IPS-11a (cell line): ENCODE data around the gene DLGAP4.
A peak's percentile ranks its signal among the peaks of the same experiment; 100 is the strongest.

Experiments used
- H3K4me3 ChIP-seq: one replicate; pipeline ENCODE4 v1.5.1; 2013; ENCODE audit warnings: low read depth, low read length, control low read depth

Gene DLGAP4

GRCh38 chr20:36274181-36274841 lies 31.8 kb upstream of the DLGAP4 start:
- no peak overlapping the region for H3K4me3 ChIP-seq

DNA sequence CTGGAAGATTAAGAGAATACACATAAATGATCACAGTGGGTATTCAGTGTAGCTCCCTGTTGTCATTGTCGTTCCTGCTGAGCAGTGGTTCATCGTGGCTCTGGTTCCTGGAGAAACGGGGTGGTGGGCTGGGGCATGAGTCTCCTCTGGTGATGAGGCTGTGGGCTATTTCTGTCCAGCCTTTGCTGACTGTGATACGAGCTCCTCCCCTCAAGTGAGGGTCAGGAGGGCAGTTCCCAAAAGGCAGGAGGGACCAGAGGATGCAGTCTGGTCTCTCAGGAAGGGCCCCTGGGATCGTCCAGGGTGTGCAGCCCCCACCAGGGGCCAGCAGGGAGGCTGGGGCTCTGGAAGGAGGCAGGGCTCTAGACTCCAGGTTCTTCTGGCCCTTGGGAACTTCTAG lies 31.1 kb upstream of the DLGAP4 start:
- H3K4me3 ChIP-seq: no peak overlapping the region

DNA sequence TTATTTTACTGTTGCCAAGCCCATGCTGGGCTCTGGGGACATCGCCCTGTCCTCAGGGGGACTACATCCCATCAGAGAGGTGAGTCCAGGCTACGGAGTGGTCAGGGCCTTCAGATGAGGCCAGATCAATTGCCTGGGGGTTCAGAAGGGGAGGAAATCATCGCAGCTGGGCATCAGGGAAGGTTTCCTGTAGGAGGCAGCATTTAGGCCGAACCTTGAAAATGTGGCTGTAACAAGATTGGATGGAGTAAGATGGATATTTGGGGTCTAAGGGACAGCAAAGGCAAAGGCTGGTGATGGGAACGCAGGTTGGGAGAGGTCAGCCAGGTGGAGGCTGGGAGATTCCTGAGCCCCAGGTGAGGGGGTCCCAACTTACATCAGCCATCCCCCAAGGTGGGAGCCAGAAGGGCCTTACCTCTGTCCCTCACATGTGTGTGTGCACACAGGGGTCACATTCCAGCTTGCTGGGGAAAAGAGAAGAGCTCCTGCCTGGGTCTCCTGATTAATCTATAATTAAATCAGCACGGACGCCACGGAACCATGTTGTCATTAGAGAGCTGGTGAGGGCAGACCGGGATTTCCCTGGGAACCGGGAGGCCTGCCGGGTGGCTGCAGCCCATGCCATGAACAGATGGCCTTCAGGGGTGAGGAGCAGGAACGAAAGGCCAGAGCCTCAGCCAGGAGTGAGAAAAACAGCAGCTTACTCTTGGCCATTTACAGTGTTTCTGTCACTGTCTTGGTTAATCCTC lies 30.5 kb upstream of the DLGAP4 start:
- no peak overlapping the region for H3K4me3 ChIP-seq

DNA sequence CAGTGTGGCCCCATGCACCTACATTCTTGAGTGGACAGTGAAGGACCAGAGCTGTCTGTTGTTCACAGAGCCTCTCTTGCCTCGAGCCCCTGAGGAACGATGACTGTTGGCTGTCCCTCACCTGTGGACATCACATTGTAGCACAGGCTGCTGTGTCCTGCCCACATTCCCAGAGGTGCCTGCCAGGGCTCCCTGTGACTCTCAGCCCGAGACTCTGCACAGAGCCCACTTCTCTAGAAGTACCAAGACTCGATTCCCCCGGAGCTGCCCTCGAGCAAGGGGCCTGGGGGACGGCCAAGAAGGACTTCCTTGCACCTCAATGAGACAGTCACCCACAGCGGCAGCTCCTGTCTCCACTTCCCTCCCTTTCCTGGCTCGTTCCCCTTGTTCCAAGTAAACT lies 28.6 kb upstream of the DLGAP4 start:
- no peak overlapping the region for H3K4me3 ChIP-seq

DNA sequence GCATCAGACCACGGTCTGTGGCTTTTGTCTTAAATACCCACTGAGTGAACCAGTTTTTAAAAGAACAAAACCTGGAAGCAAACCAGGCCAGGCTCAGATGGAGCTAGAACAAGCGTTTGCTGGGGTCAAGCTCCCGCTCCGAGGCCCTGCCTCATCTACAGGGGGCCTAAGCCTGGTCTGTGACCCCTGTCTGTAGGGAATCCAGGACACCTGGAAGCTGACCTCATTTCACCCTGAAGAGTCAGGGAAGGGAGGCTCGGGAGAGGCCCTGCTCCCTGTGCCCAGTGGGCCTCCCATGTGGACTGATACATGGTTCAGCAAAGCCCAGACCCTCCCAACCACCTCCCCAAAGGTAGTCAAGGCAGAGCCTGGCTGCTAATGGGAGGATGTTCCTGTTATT lies 26.8 kb upstream of the DLGAP4 start:
- H3K4me3 ChIP-seq: no peak overlapping the region

DNA sequence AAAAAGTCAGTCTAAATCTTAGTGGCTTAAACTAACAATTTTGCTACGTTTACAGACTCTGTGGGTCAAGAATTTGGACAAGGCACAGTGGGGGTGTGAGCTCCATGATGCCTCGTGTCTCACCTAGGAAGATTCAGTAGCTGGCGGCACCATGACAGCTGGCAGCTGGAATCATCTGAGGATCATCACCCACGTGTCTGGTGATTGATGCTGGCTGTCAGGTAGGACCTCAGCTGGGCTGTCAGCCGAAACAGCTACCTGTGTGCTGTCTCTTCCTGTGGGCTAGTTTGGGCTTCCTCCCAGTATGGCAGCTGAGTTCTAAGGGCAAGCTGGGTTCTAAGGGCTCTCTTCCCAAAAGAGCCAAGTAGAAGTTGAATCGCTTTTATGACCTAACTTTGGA lies 26.4 kb upstream of the DLGAP4 start:
- no peak overlapping the region for H3K4me3 ChIP-seq

DNA sequence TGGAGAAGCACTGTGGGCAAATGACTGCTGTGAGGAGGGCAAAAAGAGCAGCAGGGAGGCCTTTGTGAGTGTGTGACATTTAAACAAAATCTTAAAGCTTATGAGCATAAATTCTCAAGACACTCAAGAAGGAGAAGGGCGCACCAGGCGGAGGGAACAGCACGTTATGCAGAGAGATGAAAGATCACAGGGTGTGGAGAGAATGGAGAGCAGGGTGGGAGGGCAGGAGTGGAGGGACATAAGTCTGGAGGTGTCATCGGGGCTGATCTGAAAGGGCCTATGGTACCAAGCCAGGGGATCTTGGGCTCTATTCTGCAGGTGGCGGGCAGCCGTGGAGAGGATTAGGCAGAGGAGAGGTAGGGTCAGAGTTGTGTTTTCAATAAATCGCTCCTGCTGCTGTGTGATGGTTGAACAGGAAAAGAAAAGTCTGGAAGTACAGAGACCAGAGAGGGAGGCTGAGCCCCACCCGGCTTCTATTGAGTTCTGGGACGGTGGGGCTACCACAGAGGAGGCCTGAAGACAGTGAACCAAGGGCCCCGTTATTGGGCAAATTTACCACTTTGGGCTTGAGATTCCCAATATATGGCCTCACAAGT lies 24.3 kb upstream of the DLGAP4 start:
- no peak overlapping the region for H3K4me3 ChIP-seq

GRCh38 chr20:36284751-36285150 lies 21.4 kb upstream of the DLGAP4 start:
- no peak overlapping the region for H3K4me3 ChIP-seq

DNA sequence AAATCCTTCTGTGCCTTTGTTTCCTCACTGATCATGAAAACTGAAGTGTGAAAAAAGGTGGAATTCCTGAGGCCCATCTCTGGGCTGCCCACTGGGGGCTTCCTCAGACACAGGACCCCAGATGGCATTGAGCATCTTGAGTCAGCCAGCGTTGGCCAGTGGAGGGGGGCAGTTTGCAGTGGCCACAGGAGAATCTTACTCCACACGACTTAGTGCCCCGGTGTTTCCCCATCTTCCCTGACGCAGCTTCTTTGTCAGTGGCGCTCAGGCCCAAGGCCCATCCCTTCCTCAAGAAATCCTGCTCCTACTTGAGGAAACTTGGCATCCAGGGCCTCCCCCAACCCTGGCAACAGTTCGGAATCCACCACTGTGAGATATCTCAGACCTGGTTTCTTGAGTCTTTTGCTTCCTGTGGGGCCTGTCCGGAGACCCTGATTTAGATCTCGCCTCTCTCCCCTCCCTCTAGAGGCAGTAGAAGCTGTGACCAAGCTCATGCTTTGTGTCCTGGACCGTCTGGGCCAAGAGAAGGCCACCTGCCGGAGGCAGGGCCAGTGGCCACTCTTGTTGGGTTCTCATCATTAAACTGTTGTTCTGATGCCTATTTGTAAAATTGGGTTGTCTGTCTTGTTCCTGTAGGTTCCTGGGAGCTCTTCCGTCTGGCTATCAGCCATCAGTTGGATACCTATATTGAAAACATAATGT lies 20.2 kb upstream of the DLGAP4 start:
- H3K4me3 ChIP-seq: no peak overlapping the region

DNA sequence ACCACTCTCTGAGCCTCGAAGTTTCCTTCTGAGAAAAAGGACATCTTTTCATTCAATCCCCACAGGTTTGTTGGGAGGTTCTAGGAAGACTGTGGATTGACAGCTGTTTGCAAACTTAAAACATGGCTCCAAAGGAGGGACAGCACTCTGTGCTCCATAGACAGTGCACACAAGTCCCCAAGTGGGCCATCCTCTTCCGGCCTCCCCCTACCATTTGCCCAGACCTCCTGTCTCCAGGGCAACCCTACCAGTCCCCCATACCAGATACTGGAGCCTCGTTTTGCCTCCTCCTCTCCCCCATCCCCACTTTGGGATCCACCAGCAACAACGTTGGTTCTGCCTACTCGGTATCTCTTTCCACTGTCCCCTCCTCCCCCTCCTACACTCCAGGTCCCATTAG lies 8.5 kb upstream of the DLGAP4 start:
- no peak overlapping the region for H3K4me3 ChIP-seq

- no peak overlapping the region for H3K4me3 ChIP-seq
Observed at GRCh38 chr20:36298061-36298460, 8.1 kb upstream of the DLGAP4 start.

GRCh38 chr20:36298795-36299339 lies 7.3 kb upstream of the DLGAP4 start:
- H3K4me3 ChIP-seq: no peak overlapping the region

DNA sequence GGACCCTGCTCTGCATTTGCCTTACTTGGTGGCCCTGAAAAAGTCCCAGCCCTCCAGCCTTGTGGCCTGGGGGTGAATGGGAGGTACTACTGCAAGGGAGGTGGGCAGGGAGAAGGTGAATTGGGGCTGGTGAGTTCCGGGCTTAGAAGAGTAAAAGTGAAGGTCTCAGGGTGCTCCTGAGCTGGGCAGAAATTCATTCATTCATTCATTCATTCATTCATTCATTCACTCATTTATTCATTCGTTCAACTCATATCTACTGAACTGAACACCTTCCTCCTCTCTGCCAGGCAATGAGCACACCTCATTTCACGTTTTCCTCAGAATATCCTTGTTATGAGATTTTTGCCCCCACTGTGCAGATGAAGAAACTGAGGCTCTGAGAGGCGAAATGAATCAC lies 6.7 kb upstream of the DLGAP4 start:
- H3K4me3 ChIP-seq: no peak overlapping the region

DNA sequence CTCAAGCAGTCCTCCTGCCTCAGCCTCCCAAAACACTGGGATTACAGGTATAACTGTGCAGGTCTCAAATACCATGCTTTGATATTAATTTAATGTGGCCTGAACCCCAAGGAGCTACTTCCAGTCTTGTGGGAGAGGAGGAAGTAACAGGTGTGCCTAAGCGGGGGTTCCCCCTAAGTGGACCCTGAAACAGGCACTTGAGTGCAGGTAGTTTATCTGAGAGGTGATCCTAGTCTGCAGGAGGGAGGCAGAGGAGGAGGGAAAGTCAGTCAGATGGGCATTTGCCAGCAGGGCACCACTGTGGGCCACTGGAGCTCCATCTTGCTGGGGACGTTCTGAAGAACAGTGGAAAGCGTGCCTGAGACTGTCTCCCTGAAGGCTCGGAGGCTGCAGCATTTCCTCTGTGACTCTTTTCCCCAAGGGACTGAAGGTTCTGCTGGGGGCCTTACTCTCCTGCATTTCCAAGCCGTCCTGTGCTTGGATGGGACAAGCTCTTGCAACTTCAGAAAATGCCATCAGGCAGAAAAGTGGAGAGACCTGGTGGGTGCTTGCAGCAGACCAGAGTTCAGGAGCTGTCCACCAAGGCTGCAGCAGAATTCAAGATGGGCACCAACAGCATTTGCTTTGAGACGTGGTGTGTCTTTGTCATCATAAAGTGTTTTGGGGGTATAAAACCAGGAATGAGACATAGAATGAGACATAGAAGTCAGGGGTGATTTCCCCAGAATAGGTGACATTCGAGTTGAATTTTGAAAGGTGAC lies 4.6 kb upstream of the DLGAP4 start:
- H3K4me3 ChIP-seq: no peak overlapping the region

DNA sequence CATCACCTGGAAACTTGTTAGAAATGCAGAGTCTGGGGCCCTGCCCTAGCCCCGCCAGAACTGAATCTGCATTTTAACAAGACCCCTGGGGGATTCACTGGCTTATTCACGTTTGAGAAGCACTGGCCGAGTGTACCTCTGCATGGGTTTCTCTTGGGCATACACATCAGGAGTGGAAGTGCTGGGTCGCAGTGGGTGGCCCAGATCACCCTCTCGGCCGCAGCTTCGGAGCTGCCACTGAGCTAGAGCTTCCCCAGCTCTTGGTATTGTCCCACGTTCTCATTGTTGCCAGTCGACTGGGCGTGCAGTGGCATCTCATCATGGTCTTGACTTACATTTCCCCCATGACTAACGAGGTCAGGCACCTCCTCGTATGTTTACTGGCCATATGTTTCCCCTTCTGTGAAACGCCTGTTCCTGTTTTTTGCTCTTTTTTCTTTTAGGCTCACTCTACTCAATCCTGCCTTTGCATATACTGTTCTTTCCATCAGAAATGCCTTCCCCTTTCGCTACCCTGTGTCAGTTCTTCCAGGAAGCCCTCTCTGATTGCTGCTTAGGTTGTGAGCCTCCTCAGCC lies 3.0 kb upstream of the DLGAP4 start:
- H3K4me3 ChIP-seq: no peak overlapping the region

DNA sequence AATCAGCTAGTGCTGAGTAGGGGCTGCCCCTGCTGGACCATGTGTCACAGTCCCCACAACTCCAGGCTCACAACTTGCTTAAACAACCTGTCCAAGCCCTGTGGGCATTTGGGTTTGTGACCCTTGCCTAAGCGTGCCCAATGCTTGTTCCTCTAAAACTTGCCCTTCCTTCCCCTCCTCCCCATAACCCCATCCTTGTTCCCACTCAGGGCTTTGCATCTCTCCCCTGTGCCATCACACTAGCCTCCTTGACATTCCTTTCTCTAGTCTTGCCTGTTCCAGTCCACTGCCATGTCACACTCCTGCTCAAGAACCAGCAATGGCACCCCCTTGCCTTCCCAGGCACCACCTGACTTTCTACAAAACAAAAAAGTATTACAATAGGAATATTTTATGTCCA lies 2.3 kb upstream of the DLGAP4 start:
- H3K4me3 ChIP-seq: no peak overlapping the region

DNA sequence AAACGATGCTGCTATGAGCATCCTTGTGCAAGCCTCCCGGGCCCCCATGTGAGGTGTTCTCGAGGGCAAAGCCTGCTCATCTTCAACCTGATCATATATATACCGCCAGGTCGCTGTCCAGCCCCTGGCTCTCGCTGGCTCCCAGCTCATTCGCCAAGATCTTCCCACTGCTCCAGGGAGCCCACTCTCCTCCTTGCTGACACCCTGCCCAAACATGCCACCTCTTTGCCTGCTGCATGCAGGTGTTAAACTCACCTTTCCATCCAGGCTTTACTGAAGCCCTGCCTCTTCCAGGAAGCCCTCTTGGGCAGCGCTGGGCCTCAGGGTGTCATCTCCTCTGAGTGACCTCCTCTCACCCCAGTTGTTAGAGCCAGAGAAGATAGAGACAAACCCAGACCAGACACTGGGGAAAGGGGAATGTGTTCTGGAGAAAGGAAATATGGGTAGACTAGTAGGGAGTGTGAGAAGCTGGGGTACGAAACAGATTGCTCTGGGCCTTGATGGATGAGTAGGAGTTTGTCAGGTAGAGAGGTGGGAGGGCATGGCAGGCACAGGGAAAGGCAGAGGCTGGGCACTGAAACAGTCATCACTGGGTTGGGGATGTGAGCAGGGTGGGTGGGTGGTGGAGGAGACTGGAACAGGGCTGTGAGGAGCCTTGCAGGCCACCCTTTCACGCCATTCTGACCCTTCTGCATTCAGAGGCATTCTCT lies 1.2 kb upstream of the DLGAP4 start:
- no peak overlapping the region for H3K4me3 ChIP-seq

DNA sequence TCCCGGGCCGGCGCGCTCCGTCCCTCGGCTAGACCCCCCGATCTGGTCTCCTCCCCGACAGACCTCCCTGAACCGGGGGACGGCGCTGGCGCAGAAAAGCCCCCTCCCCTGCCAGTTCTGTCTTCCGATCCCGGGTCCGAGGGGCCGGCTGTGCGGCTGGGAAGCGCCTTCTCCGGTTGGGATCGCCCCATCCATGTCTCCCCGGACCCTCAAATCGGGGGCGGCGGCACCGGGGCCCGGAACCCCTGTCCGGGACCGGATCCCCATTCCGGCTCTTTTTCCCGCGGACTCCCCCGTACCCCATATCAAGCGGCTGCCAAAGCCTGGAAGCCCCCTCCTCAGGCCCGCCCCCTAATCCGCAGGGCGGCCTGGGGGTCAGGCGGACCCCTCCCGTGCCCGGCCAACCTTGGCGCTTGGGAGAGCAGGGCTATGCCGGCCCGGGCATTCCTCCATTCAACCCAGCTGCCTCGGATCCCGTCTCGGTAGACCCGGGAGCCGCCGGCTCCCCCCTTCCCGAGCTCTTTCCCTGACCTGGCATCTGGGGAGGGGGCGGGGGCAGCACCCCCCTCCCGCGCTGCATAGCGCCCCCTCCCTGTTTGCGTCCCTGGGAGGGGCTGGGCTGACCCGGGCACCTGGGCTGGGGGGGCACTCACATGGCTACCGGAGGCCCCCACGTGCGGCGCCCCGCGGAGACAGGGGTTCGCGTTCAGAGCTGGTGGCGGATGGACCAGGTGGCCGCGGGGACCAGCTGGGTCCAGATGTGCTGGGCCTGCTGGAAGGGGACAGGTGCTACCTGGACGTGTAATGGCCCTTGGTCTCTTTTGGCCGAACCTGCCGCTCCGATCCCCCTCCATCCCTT lies 643 bp downstream of the DLGAP4 start:
- peak overlapping the region; percentile 55 for H3K4me3 ChIP-seq
